Adrenal gland (tissue), 12 donors: ENCODE results near the gene GPATCH2. TPM values are rescaled to one million over a fixed set of nuclear protein-coding genes. Genes with fewer than 3 reads are reported as not detected.
A peak's percentile ranks its signal among the peaks of the same experiment; 100 is the strongest.

Source experiments
- DNase-seq, 7 donors: peaks; one replicate each; pipeline ENCODE4 v3.0.0-alpha.2; 2019 to 2020
- H3K27ac ChIP-seq, 5 donors: fragments of 200-600 bp; sonication (generic) in 4 of 5; 1 replicate in 3 of 5; 2 replicates in 2 of 5; pipeline versions ENCODE4 v1.5.1 to v1.8.0; 2016 to 2020; ENCODE audit warnings: mild to moderate bottlenecking in 1 of 5
- H3K27me3 ChIP-seq: fragments of 200-600 bp; 2 replicates; pipeline ENCODE4 v1.8.0; 2021
- H3K36me3 ChIP-seq, 2 donors: fragments of 200-600 bp; replicated peaks in 1 of 2; 1 replicate in 1 of 2; 2 replicates in 1 of 2; pipeline versions ENCODE4 v1.5.1 to v1.8.0; 2018 to 2022
- H3K4me1 ChIP-seq, 2 donors: fragments of 200-600 bp; replicated peaks in 1 of 2; 1 replicate in 1 of 2; 2 replicates in 1 of 2; pipeline versions ENCODE4 v1.5.1 to v1.8.0; 2018 to 2021
- H3K4me3 ChIP-seq, 4 donors: fragments of 200-600 bp; sonication (generic) in 3 of 4; one replicate each; pipeline ENCODE4 v1.5.1; 2016 to 2018
- H3K9me3 ChIP-seq, 3 donors: fragments of 200-600 bp; sonication (generic) in 1 of 3; replicated peaks in 1 of 3; 1 replicate in 2 of 3; 2 replicates in 1 of 3; pipeline versions ENCODE4 v1.5.1 to v1.8.0; 2016 to 2021
- CTCF ChIP-seq, 6 experiments: fragments of 450-650 bp in 4 of 6; fragments of 200-600 bp in 2 of 6; sonication (generic) in 1 of 6; IDR thresholded peaks; 1 replicate in 5 of 6; 2 replicates in 1 of 6; pipeline versions ENCODE4 v1.5.1 to v1.8.0; 2016 to 2021; ENCODE audit warnings: antibody characterized with exemption in 6 of 6, mild to moderate bottlenecking in 2 of 6, moderate library complexity in 1 of 6
- POLR2A ChIP-seq, 2 donors: fragments of 450-650 bp; IDR thresholded peaks; one replicate each; pipeline ENCODE4 v1.6.1; 2017; ENCODE audit warnings: antibody characterized with exemption in 2 of 2, mild to moderate bottlenecking in 2 of 2, moderate library complexity in 1 of 2
- WGBS, 4 donors: extraction: QIAGEN DNeasy Blood & Tissue Kit in 2 of 4; methylation state at CpG; one replicate each; pipeline versions ENCODE4 v1.1.5 to v1.1.7; 2013 to 2017; 5-methylcytosine and 5-hydroxymethylcytosine counted together
- intact Hi-C, 2 donors: fragments of 100-400 bp; cut with DNase I; formaldehyde crosslinking; loops; one replicate each; pipeline versions ENCODE4 v1.14.1 to v1.15.0; 2022 to 2023
- polyA plus RNA-seq, 3 donors: library from polyadenylated mRNA; stranded (reverse); fragments of 200-250 nt in 2 of 3; fragments of 350-450 nt in 1 of 3; fragmentation: Illumina TruSeq in 1 of 3; extraction: RNeasy Lipid Tissue Mini Kit (QIAGEN cat#74804) in 1 of 3; gene quantifications; one replicate each; pipeline ENCODE4 v1.2.3, GENCODE V29; 2013 to 2014
- total RNA-seq, 9 donors: library from RNA; depleted of rRNA in 4 of 9; stranded (reverse); fragments of >200 nt in 4 of 9; fragments of 120-200 nt in 1 of 9; fragmentation: NEBNext Ultra II Directional in 1 of 9; extraction: Animal tissue kit (Norgen Biotek cat#: 25700) in 1 of 9; gene quantifications; one replicate each; pipeline versions ENCODE4 v1.1.0 to v1.2.4, GENCODE V29; 2013 to 2023
- donor health status: healthy with polysubstance abuse.
- donor health status: Bipolar disorder and iron deficiency.
- donor health status: DM: yes; HTN: yes; CAD: no.
- donor health status: DM: no; HTN: no; CAD: no.
- donor health status: DM: no; HTN: no; CAD: no.
- donor health status: DM: yes; HTN: yes; CAD: no.

GPATCH2 gene
- total and polyA plus RNA-seq, 12 donors = 4.0 to 29.3 (median 10.7) TPM

- H3K27ac ChIP-seq = no peak overlapping the region
- H3K27me3 ChIP-seq = no peaks in the 10 kb centered on the region
- 92 to 98% (median 95%) methylated on average over 2 of the region's 2 CpGs for WGBS, 4 donors
- peaks cover 0 to 1% of the 10 kb centered on the region in 2 donors for H3K4me1 ChIP-seq
- intact Hi-C loops = no loop called here
- no peaks in the 10 kb centered on the region for H3K9me3 ChIP-seq
- no peak for DNase-seq
- TF ChIP-seq CTCF (IDR thresholded peaks at IDR 0.05) = no peak
- no peak for TF ChIP-seq POLR2A (IDR thresholded peaks at IDR 0.05)
- H3K36me3 ChIP-seq = no peaks in the 10 kb centered on the region
- no peak overlapping the region for H3K4me3 ChIP-seq
Observed at GRCh38 chr1:217539510-217539909, 91.4 kb downstream of the GPATCH2 start.

GRCh38 chr1:217535601-217536377 is 95.1 kb downstream of the GPATCH2 start:
- Histone ChIP-seq H3K27me3 (no peaks in the 10 kb centered on the region), H3K4me1 (peaks cover 0 to 5% of the 10 kb centered on the region in 2 donors), H3K4me3 (no peak overlapping the region), H3K9me3 (no peaks in the 10 kb centered on the region), H3K36me3 (no peaks in the 10 kb centered on the region), H3K27ac (no peak overlapping the region)
- WGBS, 4 donors = 96 to 97% (median 97%) methylated on average over 9 of the region's 9 CpGs
- DNase-seq = no peak
- TF ChIP-seq CTCF (IDR thresholded peaks at IDR 0.05) (no peak), POLR2A (IDR thresholded peaks at IDR 0.05) (no peak)
- intact Hi-C loops = no loop called here

- no peak for TF ChIP-seq CTCF (IDR thresholded peaks at IDR 0.05)
- TF ChIP-seq POLR2A (IDR thresholded peaks at IDR 0.05) = no peak
- peaks cover 0 to 5% of the 10 kb centered on the region in 2 donors for H3K4me1 ChIP-seq
- H3K9me3 ChIP-seq = no peaks in the 10 kb centered on the region
- H3K27ac ChIP-seq = no peak overlapping the region
- no peak overlapping the region for H3K4me3 ChIP-seq
- peak in 1 of 7 donors; percentile 6 for DNase-seq
- WGBS, 4 donors = 42 to 77% (median 49%) methylated on average over 1 of the region's 1 CpG
- no peaks in the 10 kb centered on the region for H3K36me3 ChIP-seq
- no peaks in the 10 kb centered on the region for H3K27me3 ChIP-seq
- intact Hi-C loops = no loop called here
Observed at GRCh38 chr1:217534566-217534965, 96.3 kb downstream of the GPATCH2 start.

GRCh38 chr1:217528271-217528670 is 102.6 kb downstream of the GPATCH2 start:
- Histone ChIP-seq H3K36me3 (no peaks in the 10 kb centered on the region), H3K27me3 (no peaks in the 10 kb centered on the region), H3K4me3 (no peak overlapping the region), H3K9me3 (no peaks in the 10 kb centered on the region), H3K4me1 (peaks cover 6 to 15% of the 10 kb centered on the region in 2 donors), H3K27ac (no peak overlapping the region)
- 87 to 95% (median 91%) methylated on average over 3 of the region's 3 CpGs for WGBS, 4 donors
- intact Hi-C loops = no loop called here
- no peak for DNase-seq
- TF ChIP-seq POLR2A (IDR thresholded peaks at IDR 0.05) (no peak), CTCF (IDR thresholded peaks at IDR 0.05) (no peak)
